IMR-90 (cell line): ENCODE data around the gene XRCC5. TPM values are rescaled to one million over a fixed set of nuclear protein-coding genes. Genes with fewer than 3 reads are reported as not detected.

ENCODE experiments used
- ATAC-seq: fragments of 200-7000 bp; cut with Tn5 transposase; 2 replicates; pipeline ENCODE4 v1.9.1; 2020; ENCODE audit warnings: low read depth, mild to moderate bottlenecking, moderate library complexity
- BruUV-seq: library from RNA; stranded (reverse); fragments of 400-500 nt; replicated peaks from 2 replicates; lab custom pipeline; 2021; lab: Mats Ljungman, UMichigan
- CTCF ChIA-PET: fragments of 300-600 bp; formaldehyde crosslinking; extraction: SDS; loops from one replicate; lab custom pipeline; 2021; ENCODE audit warnings: antibody characterized with exemption; lab: Yijun Ruan, JAX
- POLR2A ChIA-PET: fragments of 300-600 bp; sonication (Branson Sonifier 250); formaldehyde crosslinking; loops from one replicate; lab custom pipeline; 2022; ENCODE audit warnings: antibody characterized with exemption; ENCODE audit not compliant: unreplicated experiment; lab: Charles Lee
- DNase-seq: peaks from one replicate; pipeline ENCODE4 v3.0.0; 2013
- H2AFZ ChIP-seq: replicated peaks from 2 replicates; pipeline ENCODE3; 2013; ENCODE audit warnings: low read length, mild to moderate bottlenecking; ENCODE audit not compliant: poor library complexity
- H2AK5ac ChIP-seq: 2 replicates; pipeline ENCODE4 v1.6.1; 2013; ENCODE audit warnings: low read depth, low read length, inconsistent platforms
- H2AK9ac ChIP-seq: replicated peaks from 2 replicates; pipeline ENCODE3; 2013; ENCODE audit warnings: mild to moderate bottlenecking, low read depth, low read length, moderate library complexity; ENCODE audit not compliant: poor library complexity
- H2BK120ac ChIP-seq: 2 replicates; pipeline ENCODE4 v1.6.1; 2013; ENCODE audit warnings: low read depth, low read length, inconsistent platforms
- H2BK15ac ChIP-seq: 3 replicates; pipeline ENCODE4 v1.6.1; 2013; ENCODE audit warnings: low read depth, low read length, inconsistent platforms
- H2BK20ac ChIP-seq: 2 replicates; pipeline ENCODE4 v1.6.1; 2013; ENCODE audit warnings: low read depth, mild to moderate bottlenecking, inconsistent platforms, low read length, moderate library complexity
- H2BK5ac ChIP-seq: 2 replicates; pipeline ENCODE4 v1.6.1; 2013; ENCODE audit warnings: mild to moderate bottlenecking, low read depth, low read length, inconsistent platforms; ENCODE audit not compliant: poor library complexity, severe bottlenecking
- H3K14ac ChIP-seq: replicated peaks from 2 replicates; pipeline ENCODE4 v1.6.1; 2013; ENCODE audit warnings: low read depth, low read length, inconsistent platforms
- H3K18ac ChIP-seq: 2 replicates; pipeline ENCODE4 v1.6.1; 2013; ENCODE audit warnings: low read depth, low read length, control low read depth
- H3K23ac ChIP-seq: 2 replicates; pipeline ENCODE4 v1.6.1; 2013; ENCODE audit warnings: low read depth, low read length, inconsistent platforms
- H3K27ac ChIP-seq: 2 replicates; pipeline ENCODE4 v1.5.1; 2013; ENCODE audit warnings: mild to moderate bottlenecking, control low read depth, low read length; ENCODE audit not compliant: insufficient read depth
- H3K27me3 ChIP-seq: 2 replicates; pipeline ENCODE4 v1.6.1; 2013; ENCODE audit warnings: low read length; ENCODE audit not compliant: control insufficient read depth, insufficient read depth
- H3K36me3 ChIP-seq: 2 replicates; pipeline ENCODE4 v1.6.1; 2013; ENCODE audit warnings: low read length, mixed read lengths; ENCODE audit not compliant: control insufficient read depth, insufficient read depth
- H3K4ac ChIP-seq: 2 replicates; pipeline ENCODE4 v1.6.1; 2013; ENCODE audit warnings: low read depth, low read length, inconsistent platforms
- H3K4me1 ChIP-seq: 2 replicates; pipeline ENCODE4 v1.6.1; 2013; ENCODE audit warnings: low read length, mixed read lengths; ENCODE audit not compliant: control insufficient read depth, insufficient read depth
- H3K4me2 ChIP-seq: 2 replicates; pipeline ENCODE4 v1.6.1; 2013; ENCODE audit warnings: low read depth, mild to moderate bottlenecking, control low read depth, low read length, moderate library complexity
- H3K4me3 ChIP-seq: 2 replicates; pipeline ENCODE4 v1.5.1; 2013; ENCODE audit warnings: low read depth, mild to moderate bottlenecking, control low read depth, low read length, moderate library complexity; ENCODE audit not compliant: insufficient read depth
- H3K56ac ChIP-seq: 2 replicates; pipeline ENCODE4 v1.6.1; 2013; ENCODE audit warnings: low read length, inconsistent platforms; ENCODE audit not compliant: insufficient read depth; ENCODE audit errors: extremely low read depth
- H3K79me1 ChIP-seq, 2 experiments: 2 replicates each; pipeline ENCODE4 v1.6.1; 2013; ENCODE audit warnings: low read length in 2 of 2, inconsistent platforms in 1 of 2, low read depth in 1 of 2
- H3K9ac ChIP-seq: 2 replicates; pipeline ENCODE4 v1.6.1; 2013; ENCODE audit warnings: low read depth, low read length, control low read depth
- H3K9me1 ChIP-seq: 2 replicates; pipeline ENCODE4 v1.6.1; 2013; ENCODE audit warnings: low read length, inconsistent platforms; ENCODE audit not compliant: insufficient read depth
- H3K9me3 ChIP-seq: 2 replicates; pipeline ENCODE4 v1.6.1; 2013; ENCODE audit warnings: low read length; ENCODE audit not compliant: control insufficient read depth, insufficient read depth
- H4K20me1 ChIP-seq: 2 replicates; pipeline ENCODE4 v1.6.1; 2013; ENCODE audit warnings: low read length, inconsistent platforms; ENCODE audit not compliant: insufficient read depth
- H4K5ac ChIP-seq: 2 replicates; pipeline ENCODE4 v1.6.1; 2013; ENCODE audit warnings: mild to moderate bottlenecking, low read depth, low read length, control low read depth
- H4K8ac ChIP-seq, 2 experiments: 2 replicates each; pipeline ENCODE4 v1.6.1; 2013; ENCODE audit warnings: low read depth in 2 of 2, low read length in 2 of 2, control low read depth in 1 of 2, inconsistent platforms in 1 of 2
- H4K91ac ChIP-seq: 2 replicates; pipeline ENCODE4 v1.6.1; 2013; ENCODE audit warnings: low read depth, low read length, inconsistent platforms; ENCODE audit not compliant: insufficient read depth
- BHLHE40 ChIP-seq: fragments of 150-350 bp; IDR thresholded peaks from 2 replicates; pipeline ENCODE4 v1.6.1; 2016; ENCODE audit warnings: mild to moderate bottlenecking, low read depth, low read length
- CEBPB ChIP-seq: IDR thresholded peaks from 2 replicates; pipeline ENCODE4 v1.6.1; 2012; ENCODE audit warnings: low read depth, low read length, improper control_type of control experiment
- CHD1 ChIP-seq: IDR thresholded peaks from 2 replicates; pipeline ENCODE4 v1.6.1; 2012; ENCODE audit warnings: low read depth, low read length, improper control_type of control experiment
- FOS ChIP-seq: fragments of 150-350 bp; IDR thresholded peaks from 2 replicates; pipeline ENCODE4 v1.6.1; 2016; ENCODE audit warnings: low read depth, low read length
- MAFK ChIP-seq: IDR thresholded peaks from 2 replicates; pipeline ENCODE4 v1.6.1; 2012; ENCODE audit warnings: low read depth, low read length, improper control_type of control experiment
- MAZ ChIP-seq: IDR thresholded peaks from 2 replicates; pipeline ENCODE4 v1.6.1; 2012; ENCODE audit warnings: low read depth, mild to moderate bottlenecking, low read length, improper control_type of control experiment, moderate library complexity, borderline replicate concordance
- MXI1 ChIP-seq: IDR thresholded peaks from 2 replicates; pipeline ENCODE4 v1.6.1; 2012; ENCODE audit warnings: low read depth, mild to moderate bottlenecking, low read length, moderate library complexity, borderline replicate concordance
- NFE2L2 ChIP-seq: fragments of 150-350 bp; IDR thresholded peaks from 2 replicates; pipeline ENCODE4 v1.6.1; 2016; ENCODE audit warnings: low read depth, mild to moderate bottlenecking, low read length
- POLR2A ChIP-seq: IDR thresholded peaks from 2 replicates; pipeline ENCODE4 v1.6.1; 2012; ENCODE audit warnings: mild to moderate bottlenecking, low read depth, low read length
- RAD21 ChIP-seq: IDR thresholded peaks from 2 replicates; pipeline ENCODE4 v1.6.1; 2012; ENCODE audit warnings: low read length, improper control_type of control experiment
- RCOR1 ChIP-seq: IDR thresholded peaks from 2 replicates; pipeline ENCODE4 v1.6.1; 2012; ENCODE audit warnings: mild to moderate bottlenecking, low read length, improper control_type of control experiment; ENCODE audit not compliant: insufficient replicate concordance
- RFX5 ChIP-seq: IDR thresholded peaks from 2 replicates; pipeline ENCODE4 v1.8.0; 2012; ENCODE audit warnings: low read depth, mild to moderate bottlenecking, low read length, moderate library complexity
- SMC3 ChIP-seq: fragments of 150-350 bp; IDR thresholded peaks from 2 replicates; pipeline ENCODE4 v1.6.1; 2016; ENCODE audit warnings: low read depth, mild to moderate bottlenecking, antibody characterized with exemption, low read length, moderate library complexity
- WGBS, 2 experiments: methylation state at CpG; one replicate each; pipeline versions ENCODE4 v1.1.5 to v1.1.7; 2013; ENCODE audit warnings: missing lambda C conversion rate in 2 of 2; ENCODE audit not compliant: insufficient read length in 1 of 2; ENCODE audit errors: extremely low coverage in 2 of 2; 5-methylcytosine and 5-hydroxymethylcytosine counted together
- dilution Hi-C: fragments of 300-500 bp; cut with HindIII; formaldehyde crosslinking; loops from one replicate; pipeline ENCODE4 v1.14.3; 2018; ENCODE audit warnings: low sequenced_read_pairs; ENCODE audit not compliant: unreplicated experiment
- in situ Hi-C: fragments of 300-500 bp; cut with MboI; formaldehyde crosslinking; loops from 3 replicates; pipeline ENCODE4 v1.14.3; 2019; ENCODE audit warnings: low sequenced_read_pairs, inconsistent platforms, mixed read lengths
- intact Hi-C: fragments of 100-400 bp; cut with micrococcal nuclease; formaldehyde crosslinking; loops from 2 replicates; pipeline ENCODE4 v1.10.0; 2022
- polyA plus RNA-seq, 3 experiments: library from polyadenylated mRNA; depleted of rRNA; stranded (reverse); fragments of >200 nt; gene quantifications; 2 replicates each; pipeline ENCODE4 v1.2.3, GENCODE V29; 2012; ENCODE audit warnings: low replicate concordance in 1 of 3
- total RNA-seq: library from RNA; depleted of rRNA; stranded (reverse); fragments of >200 nt; gene quantifications from 2 replicates; pipeline ENCODE4 v1.2.3, GENCODE V29; 2012
- TF ChIP-seq, protein P1 (sequence below): fragments of 150-350 bp; IDR thresholded peaks from 2 replicates; pipeline ENCODE4 v1.6.1; 2016; ENCODE audit warnings: low read depth, mild to moderate bottlenecking, low read length, moderate library complexity, borderline replicate concordance
- TF ChIP-seq, protein P2 (sequence below): conservative IDR thresholded peaks from 2 replicates; pipeline ENCODE4 v1.5.1; 2012; ENCODE audit warnings: mild to moderate bottlenecking, low read depth, low read length, improper control_type of control experiment
- TF ChIP-seq, protein P3 (sequence below): fragments of 150-350 bp; IDR thresholded peaks from 2 replicates; pipeline ENCODE4 v1.6.1; 2017; ENCODE audit warnings: mild to moderate bottlenecking, antibody characterized with exemption, low read length, low read depth

The XRCC5 gene
- total and polyA plus RNA-seq, 2 of the 4 experiments (the other 2 are of a cell fraction): 144 to 509 TPM

DNA sequence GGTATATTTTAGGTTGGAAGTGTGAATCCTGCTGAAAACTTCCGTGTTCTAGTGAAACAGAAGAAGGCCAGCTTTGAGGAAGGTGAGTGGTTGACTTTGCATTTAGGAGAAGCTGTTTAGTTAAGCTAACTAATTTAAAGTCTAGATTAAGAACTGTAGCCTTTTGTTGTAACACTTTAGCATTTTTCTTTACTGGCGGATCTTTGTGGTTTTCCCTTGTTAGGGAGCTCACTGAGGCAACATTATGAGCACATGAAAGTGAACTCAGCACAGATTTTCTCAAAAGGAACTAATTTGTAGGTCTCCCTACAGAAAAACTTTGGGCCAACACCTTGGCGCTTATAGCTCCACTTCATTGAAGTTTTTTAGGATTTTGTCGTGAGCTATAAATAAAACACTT lies 52.8 kb downstream of the XRCC5 start:
- H2AK9ac ChIP-seq: no peak overlapping the region
- no peak overlapping the region for H4K8ac ChIP-seq
- H2AK5ac ChIP-seq: no peak overlapping the region
- H4K5ac ChIP-seq: no peak overlapping the region
- H4K20me1 ChIP-seq: no peaks in the 10 kb centered on the region; the same call in none of the 2 replicates
- no peak for DNase-seq
- peaks cover 3% of the 10 kb centered on the region; the same call in 1 of the 2 replicates for H3K9me1 ChIP-seq
- H3K4me2 ChIP-seq: no peak overlapping the region
- in situ Hi-C loops: no loop called here
- H4K91ac ChIP-seq: no peak overlapping the region
- H3K14ac ChIP-seq: no peak overlapping the region
- H2AFZ ChIP-seq: no peak overlapping the region
- POLR2A ChIA-PET: interaction anchor here (0.6 kb wide), 1 partner anchor 293 kb away, joined by 5 read pairs; no protein-coding TSS in a partner anchor
- TF ChIP-seq, protein P1, sequence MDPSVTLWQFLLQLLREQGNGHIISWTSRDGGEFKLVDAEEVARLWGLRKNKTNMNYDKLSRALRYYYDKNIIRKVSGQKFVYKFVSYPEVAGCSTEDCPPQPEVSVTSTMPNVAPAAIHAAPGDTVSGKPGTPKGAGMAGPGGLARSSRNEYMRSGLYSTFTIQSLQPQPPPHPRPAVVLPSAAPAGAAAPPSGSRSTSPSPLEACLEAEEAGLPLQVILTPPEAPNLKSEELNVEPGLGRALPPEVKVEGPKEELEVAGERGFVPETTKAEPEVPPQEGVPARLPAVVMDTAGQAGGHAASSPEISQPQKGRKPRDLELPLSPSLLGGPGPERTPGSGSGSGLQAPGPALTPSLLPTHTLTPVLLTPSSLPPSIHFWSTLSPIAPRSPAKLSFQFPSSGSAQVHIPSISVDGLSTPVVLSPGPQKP: no peak
- no peak for TF ChIP-seq FOS
- TF ChIP-seq BHLHE40: no peak
- TF ChIP-seq, protein P2, sequence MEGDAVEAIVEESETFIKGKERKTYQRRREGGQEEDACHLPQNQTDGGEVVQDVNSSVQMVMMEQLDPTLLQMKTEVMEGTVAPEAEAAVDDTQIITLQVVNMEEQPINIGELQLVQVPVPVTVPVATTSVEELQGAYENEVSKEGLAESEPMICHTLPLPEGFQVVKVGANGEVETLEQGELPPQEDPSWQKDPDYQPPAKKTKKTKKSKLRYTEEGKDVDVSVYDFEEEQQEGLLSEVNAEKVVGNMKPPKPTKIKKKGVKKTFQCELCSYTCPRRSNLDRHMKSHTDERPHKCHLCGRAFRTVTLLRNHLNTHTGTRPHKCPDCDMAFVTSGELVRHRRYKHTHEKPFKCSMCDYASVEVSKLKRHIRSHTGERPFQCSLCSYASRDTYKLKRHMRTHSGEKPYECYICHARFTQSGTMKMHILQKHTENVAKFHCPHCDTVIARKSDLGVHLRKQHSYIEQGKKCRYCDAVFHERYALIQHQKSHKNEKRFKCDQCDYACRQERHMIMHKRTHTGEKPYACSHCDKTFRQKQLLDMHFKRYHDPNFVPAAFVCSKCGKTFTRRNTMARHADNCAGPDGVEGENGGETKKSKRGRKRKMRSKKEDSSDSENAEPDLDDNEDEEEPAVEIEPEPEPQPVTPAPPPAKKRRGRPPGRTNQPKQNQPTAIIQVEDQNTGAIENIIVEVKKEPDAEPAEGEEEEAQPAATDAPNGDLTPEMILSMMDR: no peak
- no peak for TF ChIP-seq MXI1
- TF ChIP-seq MAZ: no peak
- no peak for TF ChIP-seq NFE2L2
- TF ChIP-seq CEBPB: no peak
- TF ChIP-seq CHD1: no peak
- TF ChIP-seq POLR2A: no peak
- TF ChIP-seq RFX5: no peak
- TF ChIP-seq RAD21: no peak
- TF ChIP-seq SMC3: no peak
- no peak for TF ChIP-seq RCOR1
- TF ChIP-seq MAFK: no peak
- TF ChIP-seq, protein P3, sequence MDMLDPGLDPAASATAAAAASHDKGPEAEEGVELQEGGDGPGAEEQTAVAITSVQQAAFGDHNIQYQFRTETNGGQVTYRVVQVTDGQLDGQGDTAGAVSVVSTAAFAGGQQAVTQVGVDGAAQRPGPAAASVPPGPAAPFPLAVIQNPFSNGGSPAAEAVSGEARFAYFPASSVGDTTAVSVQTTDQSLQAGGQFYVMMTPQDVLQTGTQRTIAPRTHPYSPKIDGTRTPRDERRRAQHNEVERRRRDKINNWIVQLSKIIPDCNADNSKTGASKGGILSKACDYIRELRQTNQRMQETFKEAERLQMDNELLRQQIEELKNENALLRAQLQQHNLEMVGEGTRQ: no peak
- H3K18ac ChIP-seq: no peak overlapping the region
- 83% methylated on average over 1 of the region's 4 CpGs; no CpG with 5 or more reads in 1 of the 2 experiments for WGBS, 2 experiments
- intact Hi-C loops: no loop called here
- H3K9ac ChIP-seq: no peak overlapping the region
- peaks cover 48% of the 10 kb centered on the region for H3K36me3 ChIP-seq
- H3K9me3 ChIP-seq: no peaks in the 10 kb centered on the region
- H3K79me1 ChIP-seq: peaks cover 35 to 56% of the 10 kb centered on the region in 2 experiments
- dilution Hi-C loops: no loop called here
- H3K4ac ChIP-seq: no peak overlapping the region
- BruUV-seq: no TSS peak
- no peak overlapping the region for H3K4me3 ChIP-seq
- no peak overlapping the region for H3K56ac ChIP-seq
- no peak for ATAC-seq
- H2BK15ac ChIP-seq: no peak overlapping the region
- H3K23ac ChIP-seq: no peak overlapping the region
- H3K27me3 ChIP-seq: no peaks in the 10 kb centered on the region
- H2BK120ac ChIP-seq: no peak overlapping the region
- H2BK5ac ChIP-seq: no peak overlapping the region
- H3K4me1 ChIP-seq: no peaks in the 10 kb centered on the region
- H2BK20ac ChIP-seq: no peak overlapping the region
- CTCF ChIA-PET: interaction anchor here (0.6 to 0.7 kb wide), 4 partner anchors 8 to 463 kb away, joined by 3 to 5 read pairs (median 3); no protein-coding TSS in a partner anchor
- H3K27ac ChIP-seq: no peak overlapping the region
